Liver (tissue), 3 donors: ENCODE data around the gene SUGCT.

Source experiments
- ATF3 ChIP-seq: IDR thresholded peaks from 2 replicates; pipeline ENCODE4 v1.6.1; 2016; ENCODE audit warnings: antibody characterized with exemption
- CTCF ChIP-seq: fragments of 150-350 bp; IDR thresholded peaks from 2 replicates; pipeline ENCODE4 v1.5.1; 2017; ENCODE audit warnings: improper control_type of control experiment, low read depth, low read length; ENCODE audit not compliant: missing input control
- EGR1 ChIP-seq, 2 donors: IDR thresholded peaks; 2 replicates each; pipeline ENCODE4 v1.6.1; 2016 to 2018; ENCODE audit warnings: antibody characterized with exemption in 2 of 2, low read depth in 2 of 2
- GABPA ChIP-seq, 2 donors: IDR thresholded peaks in 1 of 2; conservative IDR thresholded peaks in 1 of 2; 2 replicates each; pipeline ENCODE4 v1.6.1; 2016; ENCODE audit warnings: antibody characterized with exemption in 2 of 2, mild to moderate bottlenecking in 1 of 2, moderate library complexity in 1 of 2
- MAX ChIP-seq: IDR thresholded peaks from 2 replicates; pipeline ENCODE4 v1.6.1; 2016; ENCODE audit warnings: antibody characterized with exemption
- NR2F2 ChIP-seq: IDR thresholded peaks from 2 replicates; pipeline ENCODE4 v1.6.1; 2016; ENCODE audit warnings: antibody characterized with exemption
- REST ChIP-seq: IDR thresholded peaks from 2 replicates; pipeline ENCODE4 v1.6.1; 2016; ENCODE audit warnings: antibody characterized with exemption, mild to moderate bottlenecking
- RXRA ChIP-seq, 2 donors: IDR thresholded peaks; 2 replicates each; pipeline ENCODE4 v1.6.1; 2017 to 2018; ENCODE audit warnings: antibody characterized with exemption in 2 of 2, mild to moderate bottlenecking in 1 of 2
- SP1 ChIP-seq: IDR thresholded peaks from 2 replicates; pipeline ENCODE4 v1.6.1; 2018; ENCODE audit warnings: antibody characterized with exemption, mild to moderate bottlenecking
- TAF1 ChIP-seq: conservative IDR thresholded peaks from 2 replicates; pipeline ENCODE4 v1.6.1; 2016; ENCODE audit warnings: antibody characterized with exemption, mild to moderate bottlenecking
- YY1 ChIP-seq: IDR thresholded peaks from 2 replicates; pipeline ENCODE4 v1.6.1; 2016; ENCODE audit warnings: antibody characterized with exemption, mild to moderate bottlenecking
- ZBTB33 ChIP-seq: IDR thresholded peaks from 2 replicates; pipeline ENCODE4 v1.6.1; 2016; ENCODE audit warnings: antibody characterized with exemption
- donor health status: healthy.
- donor health status: healthy.

GRCh38 chr7:40483630-40484029, 348.8 kb downstream of the SUGCT start:
- TF ChIP-seq MAX (no peak), CTCF (no peak), RXRA (IDR thresholded peaks at IDR 0.05) (no peak), GABPA (IDR thresholded peaks at IDR 0.05 in 1 of 2, conservative IDR thresholded peaks at IDR 0.05 in 1 of 2) (no peak), TAF1 (no peak), ZBTB33 (no peak), ATF3 (no peak), REST (no peak), SP1 (no peak), EGR1 (IDR thresholded peaks at IDR 0.05; ENCODE audit: low read depth in 2 of 2) (no peak), NR2F2 (no peak), YY1 (no peak)
